B cell (primary cell): ENCODE data around the gene TDRD6. TPM values are rescaled to one million over a fixed set of nuclear protein-coding genes. Genes with fewer than 3 reads are reported as not detected.

Experiments
- ATAC-seq: fragments of 200-7000 bp; cut with Tn5 transposase; one replicate; pipeline ENCODE4 v1.10.0; 2021; ENCODE audit warnings: low read depth, mild to moderate bottlenecking, moderate number of reproducible peaks, moderate library complexity
- CTCF ChIA-PET: fragments of 350-600 bp; sonication (Branson Sonifier 250); formaldehyde crosslinking; loops from one replicate; lab custom pipeline; 2021; ENCODE audit warnings: antibody characterized with exemption, inconsistent platforms; lab: Charles Lee
- POLR2A ChIA-PET: fragments of 350-600 bp; sonication (Branson Sonifier 250); formaldehyde crosslinking; loops from one replicate; lab custom pipeline; 2021; ENCODE audit warnings: antibody characterized with exemption; lab: Charles Lee
- DNase-seq: peaks from one replicate; pipeline ENCODE4 v3.0.0; 2013
- H2AFZ ChIP-seq: 2 replicates; pipeline ENCODE4 v1.6.1; 2012; ENCODE audit warnings: mild to moderate bottlenecking, low read depth, low read length; ENCODE audit not compliant: insufficient read depth, poor library complexity, severe bottlenecking
- H3K27ac ChIP-seq, 2 donors: 1 replicate in 1 of 2; 2 replicates in 1 of 2; pipeline ENCODE4 v1.5.1; 2012 to 2013; ENCODE audit warnings: low read length in 2 of 2, mild to moderate bottlenecking in 2 of 2, moderate library complexity in 1 of 2
- H3K27me3 ChIP-seq, 4 experiments: fragments of 200-600 bp in 1 of 4; sonication (generic) in 1 of 4; replicated peaks in 1 of 4; 1 replicate in 2 of 4; 2 replicates in 2 of 4; pipeline versions ENCODE4 v1.6.1 to v1.7.0; 2013 to 2016; ENCODE audit warnings: low read length in 3 of 4, mild to moderate bottlenecking in 2 of 4, mixed read lengths in 1 of 4, moderate library complexity in 1 of 4; ENCODE audit not compliant: insufficient read depth in 4 of 4, control insufficient read depth in 3 of 4; ENCODE audit errors: control extremely low read depth in 1 of 4
- H3K36me3 ChIP-seq, 2 experiments: replicated peaks in 1 of 2; 1 replicate in 1 of 2; 2 replicates in 1 of 2; pipeline versions ENCODE4 v1.6.1 to v1.7.1; 2013; ENCODE audit warnings: low read length in 1 of 2; ENCODE audit not compliant: insufficient read depth in 2 of 2, control insufficient read depth in 1 of 2; ENCODE audit errors: control extremely low read depth in 1 of 2, extremely low read depth in 1 of 2
- H3K4me1 ChIP-seq, 2 donors: fragments of 200-600 bp in 1 of 2; sonication (generic) in 1 of 2; 1 replicate in 1 of 2; 2 replicates in 1 of 2; pipeline versions ENCODE4 v1.5.1 to v1.6.1; 2013 to 2017; ENCODE audit warnings: low read length in 2 of 2; ENCODE audit not compliant: control insufficient read depth in 2 of 2, insufficient read depth in 2 of 2
- H3K4me2 ChIP-seq: replicated peaks from 2 replicates; pipeline ENCODE3; 2012; ENCODE audit warnings: mild to moderate bottlenecking, low read depth, low read length; ENCODE audit not compliant: poor library complexity, severe bottlenecking
- H3K4me3 ChIP-seq, 5 experiments: fragments of 200-600 bp in 1 of 5; sonication (generic) in 1 of 5; 1 replicate in 3 of 5; 2 replicates in 2 of 5; pipeline versions ENCODE4 v1.5.1 to v1.7.0; 2011 to 2016; ENCODE audit warnings: low read length in 4 of 5, mild to moderate bottlenecking in 4 of 5, low read depth in 2 of 5, control low read depth in 1 of 5, moderate library complexity in 1 of 5; ENCODE audit not compliant: insufficient read depth in 1 of 5; ENCODE audit errors: control extremely low read depth in 1 of 5, extremely low read depth in 1 of 5
- H3K79me2 ChIP-seq: fragments of 200-600 bp; sonication (generic); one replicate; pipeline ENCODE4 v1.6.0; 2016; ENCODE audit warnings: low read length; ENCODE audit not compliant: control insufficient read depth, insufficient read depth
- H3K9ac ChIP-seq: fragments of 200-600 bp; sonication (generic); 2 replicates; pipeline ENCODE4 v1.6.1; 2017; ENCODE audit warnings: mild to moderate bottlenecking, low read length, moderate library complexity
- H3K9me3 ChIP-seq, 3 donors: one replicate each; pipeline versions ENCODE4 v1.6.1 to v1.7.1; 2013; ENCODE audit warnings: low read length in 2 of 3; ENCODE audit not compliant: control insufficient read depth in 2 of 3, insufficient read depth in 1 of 3; ENCODE audit errors: control extremely low read depth in 1 of 3
- H4K20me1 ChIP-seq: 2 replicates; pipeline ENCODE4 v1.6.0; 2012; ENCODE audit warnings: mild to moderate bottlenecking, low read length; ENCODE audit not compliant: insufficient read depth, control insufficient read depth, poor library complexity, severe bottlenecking
- H3K27ac Mint-ChIP-seq: one replicate; pipeline ENCODE4 v1.8.0; 2021; ENCODE audit warnings: mixed read lengths
- H3K27me3 Mint-ChIP-seq: one replicate; pipeline ENCODE4 v1.8.0; 2021; ENCODE audit warnings: mixed read lengths
- H3K4me1 Mint-ChIP-seq: one replicate; pipeline ENCODE4 v1.8.0; 2021; ENCODE audit warnings: mixed read lengths
- H3K4me3 Mint-ChIP-seq: one replicate; pipeline ENCODE4 v1.8.0; 2021; ENCODE audit warnings: mixed read lengths
- H3K9me3 Mint-ChIP-seq: one replicate; pipeline ENCODE4 v1.8.0; 2022; ENCODE audit warnings: mixed read lengths; ENCODE audit not compliant: insufficient read depth
- CTCF ChIP-seq: fragments of 200-600 bp; IDR thresholded peaks from one replicate; pipeline ENCODE4 v1.8.0; 2022; ENCODE audit warnings: antibody characterized with exemption, mild to moderate bottlenecking
- EZH2 ChIP-seq: IDR thresholded peaks from 2 replicates; pipeline ENCODE4 v1.6.1; 2012; ENCODE audit warnings: borderline replicate concordance, low read depth, mild to moderate bottlenecking, moderate library complexity, low read length; ENCODE audit not compliant: insufficient read depth, poor library complexity, severe bottlenecking
- WGBS: methylation state at CpG from one replicate; pipeline ENCODE4 v1.1.5; 2013; ENCODE audit warnings: missing lambda C conversion rate; ENCODE audit not compliant: insufficient coverage; 5-methylcytosine and 5-hydroxymethylcytosine counted together
- intact Hi-C: fragments of 100-400 bp; cut with micrococcal nuclease; formaldehyde crosslinking; loops from one replicate; pipeline ENCODE4 v1.10.0; 2022
- polyA plus RNA-seq: library from polyadenylated mRNA; depleted of rRNA; stranded (reverse); fragments of >200 nt; gene quantifications from 2 replicates; pipeline ENCODE4 v1.2.3, GENCODE V29; 2012
- total RNA-seq, 2 donors: library from RNA; stranded (reverse); fragments of 120-200 nt in 1 of 2; gene quantifications; 1 replicate in 1 of 2; 2 replicates in 1 of 2; pipeline versions ENCODE4 v1.2.3 to v1.2.4, GENCODE V29; 2013 to 2022

TDRD6 gene
- total and polyA plus RNA-seq, 2 donors (not counting 1 experiment from before 2014, with no cell fraction given): 0.01 TPM; not detected in 1

GRCh38 chr6:46653439-46654195 lies 34.1 kb upstream of the TDRD6 start:
- no peak overlapping the region for H3K27ac ChIP-seq
- H4K20me1 ChIP-seq: no peaks in the 10 kb centered on the region
- POLR2A ChIA-PET: no interaction called here
- peaks cover 16% of the 10 kb centered on the region for H3K4me1 Mint-ChIP-seq
- peak overlapping the region in 4 of 5 experiments; percentile 55 to 82 (median 79) for H3K4me3 ChIP-seq
- intact Hi-C loops: loop anchor here (10.0 kb wide), 1 partner anchor 519 kb away; no protein-coding TSS in a partner anchor
- no peaks in the 10 kb centered on the region for H3K79me2 ChIP-seq
- H3K9me3 ChIP-seq: no peaks in the 10 kb centered on the region
- peak overlapping the region; percentile 93 for H3K4me2 ChIP-seq
- no peak overlapping the region for H3K27ac Mint-ChIP-seq
- CTCF ChIA-PET: no interaction called here
- H3K4me1 ChIP-seq: peaks cover 11 to 12% of the 10 kb centered on the region in 2 donors
- peaks cover 0 to 23% (median 13%) of the 10 kb centered on the region in 4 experiments for H3K27me3 ChIP-seq
- TF ChIP-seq CTCF (no peak), EZH2 (no peak)
- H3K27me3 Mint-ChIP-seq: peaks cover 54% of the 10 kb centered on the region
- no CpG with 5 or more reads among the region's 10 CpGs for WGBS
- H3K36me3 ChIP-seq: no peaks in the 10 kb centered on the region
- DNase-seq: no peak
- no peaks in the 10 kb centered on the region for H3K9me3 Mint-ChIP-seq
- H3K4me3 Mint-ChIP-seq: peak overlapping the region; percentile 95
- ATAC-seq: no peak
- H2AFZ ChIP-seq: peak overlapping the region; percentile 90
- H3K9ac ChIP-seq: peak overlapping the region; percentile 77

- H3K27ac Mint-ChIP-seq: no peak overlapping the region
- 74% methylated on average over 5 of the region's 6 CpGs for WGBS
Observed at GRCh38 chr6:46655803-46656202, 31.9 kb upstream of the TDRD6 start.

More at GRCh38 chr6:46655803-46656202, 31.9 kb upstream of the TDRD6 start:
- ATAC-seq (no peak), DNase-seq (no peak)
- intact Hi-C loops: loop anchor here (10.0 kb wide), 1 partner anchor 521 kb away; no protein-coding TSS in a partner anchor
- H4K20me1 ChIP-seq: no peaks in the 10 kb centered on the region
- ChIA-PET CTCF (interaction anchor here (0.7 kb wide), 1 partner anchor 23 kb away, joined by 3 read pairs; no protein-coding TSS in a partner anchor), POLR2A (no interaction called here)
- peaks cover 16% of the 10 kb centered on the region for H3K4me1 Mint-ChIP-seq
- H3K36me3 ChIP-seq: no peaks in the 10 kb centered on the region
- H3K4me2 ChIP-seq: no peak overlapping the region
- no peaks in the 10 kb centered on the region for H3K9me3 Mint-ChIP-seq
- no peak overlapping the region for H3K4me3 ChIP-seq
- no peaks in the 10 kb centered on the region for H3K9me3 ChIP-seq
- peaks cover 0 to 21% (median 13%) of the 10 kb centered on the region in 4 experiments for H3K27me3 ChIP-seq
- H3K27ac ChIP-seq: no peak overlapping the region
- H3K9ac ChIP-seq: no peak overlapping the region
- peaks cover 43% of the 10 kb centered on the region for H3K27me3 Mint-ChIP-seq
- peaks cover 11 to 12% of the 10 kb centered on the region in 2 donors for H3K4me1 ChIP-seq
- no peak overlapping the region for H2AFZ ChIP-seq
- TF ChIP-seq EZH2: no peak
- TF ChIP-seq CTCF: no peak
- no peak overlapping the region for H3K4me3 Mint-ChIP-seq
- H3K79me2 ChIP-seq: no peaks in the 10 kb centered on the region
